ENCODE data around the gene TICRR.

TICRR gene

GRCh38 chr15:89656116-89656815 is 81.0 kb downstream of the TICRR start:
- no peak for DNase-seq

- DNase-seq = no peak
Measured at GRCh38 chr15:89657686-89658200, 82.5 kb downstream of the TICRR start.

- DNase-seq = no peak
Measured at GRCh38 chr15:89659295-89659694, 84.0 kb downstream of the TICRR start.

DNA sequence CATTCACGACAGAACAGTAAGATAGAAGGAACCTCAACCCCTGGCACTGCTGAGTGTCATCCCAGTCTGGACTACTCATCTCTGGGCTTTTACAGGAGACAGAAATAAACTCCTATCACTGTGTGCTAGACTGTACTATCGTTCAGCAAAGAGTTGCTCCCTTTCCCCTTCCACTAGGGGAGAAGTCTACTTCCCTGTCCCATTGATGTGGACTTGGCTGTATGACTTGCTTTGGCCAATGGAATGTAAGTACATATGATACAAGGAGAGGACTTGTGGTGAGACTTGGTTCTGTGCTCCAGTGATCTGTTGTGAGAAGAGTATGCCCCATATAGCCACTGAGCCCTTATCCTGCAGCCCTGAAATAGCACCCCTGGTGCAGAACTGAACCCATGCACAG is 85.3 kb downstream of the TICRR start:
- DNase-seq = no peak

DNA sequence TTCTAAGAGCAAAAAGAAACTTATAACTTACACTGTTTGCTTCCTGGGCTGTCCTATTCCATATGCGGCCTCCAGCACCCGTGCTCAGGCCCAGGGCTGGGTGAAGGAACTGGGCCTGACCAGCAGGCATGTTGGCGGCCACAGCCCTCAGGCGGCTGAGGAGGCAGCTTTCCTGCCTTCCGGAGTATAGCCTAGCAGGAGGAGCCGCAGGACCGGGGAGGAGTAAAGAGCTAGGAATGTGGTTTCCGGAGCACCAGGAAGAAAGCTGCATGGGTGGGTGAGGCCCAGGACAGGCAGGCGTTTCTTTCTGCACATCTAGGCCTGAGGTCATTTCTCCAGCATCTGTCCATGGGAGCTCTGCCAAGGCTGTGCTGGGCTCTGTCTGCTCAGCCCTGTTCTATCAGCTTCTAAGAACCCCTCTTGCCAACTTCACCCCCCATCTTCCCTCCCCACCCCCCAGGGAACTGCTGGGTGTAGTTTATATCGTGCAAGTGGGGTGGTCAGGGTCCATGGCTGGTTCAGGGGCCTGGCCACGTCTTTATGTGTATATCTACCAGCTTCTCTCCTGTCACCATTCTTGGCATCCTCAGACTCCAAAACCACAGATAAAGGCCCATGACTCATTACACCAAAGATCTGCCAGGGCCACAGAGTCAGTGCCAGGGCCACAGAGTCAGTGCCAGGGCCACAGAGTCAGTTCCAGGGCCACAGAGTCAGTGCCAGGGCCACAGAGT is 87.8 kb downstream of the TICRR start:
- no peak for DNase-seq

DNA sequence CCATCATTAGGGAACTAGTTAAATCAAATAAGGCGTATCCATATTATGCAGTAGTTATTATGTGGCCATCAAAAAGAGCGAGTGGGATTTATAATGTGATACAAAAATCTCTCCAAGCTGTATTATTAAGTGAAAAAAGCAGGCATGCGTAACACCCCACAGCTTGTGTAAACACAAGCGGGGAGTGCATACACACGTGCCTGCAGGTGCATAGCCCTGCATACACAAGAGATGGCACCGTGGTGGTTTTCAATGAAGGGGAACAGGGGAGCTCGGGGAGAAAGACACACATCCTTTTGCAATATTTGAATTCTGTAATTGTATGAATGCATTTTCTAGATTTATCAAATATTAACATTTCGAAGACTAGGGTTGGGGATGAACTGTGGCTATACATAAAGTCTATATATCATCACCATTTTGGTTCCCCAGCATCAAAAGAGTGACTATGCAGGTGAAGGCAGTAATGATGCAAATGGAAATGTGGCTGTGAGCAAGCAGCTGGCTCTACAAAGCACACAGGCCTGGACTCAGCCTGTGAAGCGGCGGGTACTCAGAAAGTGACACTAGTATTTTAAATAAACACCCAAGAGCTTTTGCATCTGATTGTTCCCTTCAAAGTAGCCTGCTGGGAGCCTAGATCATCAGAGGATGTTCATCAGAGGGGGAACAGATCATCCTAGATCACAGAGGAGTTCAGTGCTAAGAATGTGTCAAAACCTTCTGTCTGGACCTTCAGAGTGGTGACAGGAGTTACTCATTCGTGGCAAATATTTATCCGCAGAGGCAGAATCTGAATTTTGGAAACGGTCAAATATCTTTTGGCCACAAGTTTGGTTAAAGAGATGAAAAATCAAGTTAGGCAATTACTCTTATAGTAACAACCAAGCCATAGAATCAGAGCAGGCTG is 89.4 kb downstream of the TICRR start:
- no peak for DNase-seq

DNA sequence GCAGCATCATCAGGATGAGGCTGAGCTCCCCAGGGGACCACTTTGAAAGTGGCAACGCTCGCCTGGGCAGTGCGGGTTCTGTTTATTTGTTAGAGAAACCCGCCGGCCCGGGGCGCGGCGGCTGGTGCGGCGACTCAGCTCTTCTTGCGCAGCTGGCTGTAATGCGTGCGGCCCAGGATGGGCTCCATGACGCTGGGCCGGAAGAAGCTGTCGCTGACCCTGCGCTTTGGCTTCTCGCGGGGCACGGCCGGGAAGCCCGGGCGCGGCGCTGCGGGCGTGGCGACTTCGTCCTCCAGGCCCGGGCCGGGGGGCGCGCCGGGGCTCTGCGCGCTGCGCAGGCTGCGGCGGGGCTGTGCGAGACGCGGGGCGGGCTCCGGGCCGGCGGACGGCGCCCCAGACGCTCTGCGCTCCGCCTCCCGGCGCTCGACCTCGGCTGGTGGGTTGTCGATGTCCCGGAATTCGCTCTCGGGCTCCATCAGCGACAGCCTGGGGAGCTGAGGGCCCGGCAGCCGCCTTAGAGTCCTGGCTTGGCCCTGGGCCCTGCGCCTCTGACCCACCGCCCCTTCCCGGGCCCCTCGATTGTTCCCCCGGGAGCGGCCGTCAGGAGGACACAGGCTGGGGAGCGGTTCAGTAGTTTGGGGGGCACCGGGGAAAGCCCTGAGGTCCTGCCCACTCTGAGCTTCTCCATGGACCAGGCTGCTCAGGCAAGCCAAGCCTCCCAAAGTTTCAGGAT is 90.3 kb downstream of the TICRR start:
- no peak for DNase-seq

GRCh38 chr15:89666184-89666857 is 91.1 kb downstream of the TICRR start:
- DNase-seq = no peak

GRCh38 chr15:89666858-89667705 is 91.8 kb downstream of the TICRR start:
- no peak for DNase-seq

- DNase-seq = no peak
Measured at GRCh38 chr15:89667706-89667960, 92.4 kb downstream of the TICRR start.

DNA sequence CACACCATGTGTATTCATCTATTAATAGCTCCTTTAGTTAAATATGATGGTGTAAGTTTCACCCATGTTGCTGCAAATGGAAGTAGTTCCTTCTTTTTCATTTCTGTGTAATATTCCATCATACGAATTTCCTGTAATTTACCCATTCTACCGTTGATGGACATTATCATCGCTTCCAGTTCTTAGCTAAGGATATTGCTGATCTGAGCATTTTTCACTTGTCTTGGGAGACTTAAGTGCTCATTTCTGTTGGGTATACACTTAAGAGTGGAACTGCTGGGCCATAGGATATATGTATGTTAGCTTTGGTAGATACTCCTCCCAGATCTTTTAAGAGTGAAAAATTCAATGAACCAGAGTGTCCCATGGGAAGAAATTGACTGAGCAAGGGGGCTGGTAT is 92.9 kb downstream of the TICRR start:
- no peak for DNase-seq

DNA sequence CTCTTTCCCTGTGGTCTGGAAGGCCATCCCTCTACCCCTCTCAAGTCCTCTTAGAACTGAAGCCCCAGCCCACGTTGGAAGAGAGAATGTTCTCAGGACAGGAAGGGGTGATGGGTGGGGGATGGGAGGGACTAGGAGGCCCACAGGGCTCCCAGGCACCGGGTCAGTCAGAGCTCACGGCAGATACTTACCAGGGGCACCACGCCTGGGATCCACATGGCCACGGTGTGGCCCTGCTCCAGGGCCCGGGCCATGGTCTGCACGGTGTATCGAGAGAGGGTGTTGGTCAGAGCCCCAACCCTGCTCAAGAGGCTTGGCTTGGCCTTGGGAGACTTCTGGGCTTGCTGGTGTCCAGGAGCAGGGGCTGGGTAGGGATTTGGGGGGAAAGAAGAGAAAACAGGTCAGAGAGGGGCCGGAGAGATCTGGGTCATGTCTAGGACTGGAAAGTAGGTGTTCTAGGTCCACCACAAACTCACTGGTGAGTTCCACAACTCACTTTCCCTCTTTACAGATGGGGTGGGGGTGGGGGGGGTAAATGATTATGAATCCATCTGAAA is 94.1 kb downstream of the TICRR start:
- DNase-seq = no peak

GRCh38 chr15:89669941-89670340 is 94.7 kb downstream of the TICRR start:
- no peak for DNase-seq

DNA sequence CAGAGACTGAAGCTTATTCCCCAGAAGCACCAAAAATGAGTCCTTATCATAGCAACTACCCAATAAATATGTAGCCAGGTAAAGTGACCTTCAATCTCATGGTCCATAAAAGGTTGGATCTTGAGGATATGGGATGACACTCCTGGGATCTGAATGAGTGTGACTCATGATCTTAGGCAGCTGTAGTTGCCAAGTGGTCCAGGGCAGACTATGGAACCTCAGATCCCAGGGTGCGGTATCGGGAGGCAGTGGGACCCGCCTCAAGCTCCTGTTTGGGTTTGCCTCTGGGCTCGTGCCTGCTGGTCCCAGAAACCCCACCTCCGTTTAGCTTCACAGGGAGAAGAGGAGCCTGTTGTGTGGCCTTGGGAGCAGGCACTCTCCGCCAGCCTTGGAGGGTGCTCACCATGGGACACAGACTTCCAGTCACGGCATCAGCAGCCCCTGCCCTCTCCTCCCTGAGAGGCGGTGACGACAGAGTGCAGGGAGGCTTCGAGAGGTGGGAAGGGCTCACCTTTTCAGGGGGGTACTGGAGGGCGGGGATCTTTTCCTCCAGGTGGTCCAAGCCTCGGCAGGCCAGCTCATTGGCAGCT is 95.8 kb downstream of the TICRR start:
- DNase-seq = no peak

DNA sequence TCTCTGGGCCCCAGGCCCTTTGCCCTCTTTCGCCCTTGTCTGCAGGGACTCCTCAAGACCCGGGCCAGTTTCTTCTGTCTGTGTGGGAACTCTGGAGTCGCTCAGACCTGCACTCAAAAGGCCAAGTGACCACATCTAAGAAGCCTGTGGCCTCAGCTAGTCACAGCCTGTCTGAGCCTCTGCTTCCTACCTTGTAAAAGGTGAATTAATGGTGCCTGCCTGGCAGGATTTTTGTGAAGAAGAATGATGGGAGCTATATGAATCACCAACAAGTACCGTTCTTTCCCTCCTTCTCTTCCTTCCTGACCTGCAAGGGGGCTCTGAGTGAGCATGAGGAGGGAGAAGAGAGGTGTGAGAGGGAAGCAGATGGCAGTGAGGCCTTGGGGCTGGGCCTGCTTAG is 96.4 kb downstream of the TICRR start:
- no peak for DNase-seq

- DNase-seq = no peak
Measured at GRCh38 chr15:89672221-89673164, 97.2 kb downstream of the TICRR start.

- no peak for DNase-seq
Measured at GRCh38 chr15:89673165-89673512, 97.9 kb downstream of the TICRR start.

GRCh38 chr15:89674526-89674925 is 99.3 kb downstream of the TICRR start:
- no peak for DNase-seq

- no peak for DNase-seq
Measured at GRCh38 chr15:89675606-89676005, 100.3 kb downstream of the TICRR start.

DNA sequence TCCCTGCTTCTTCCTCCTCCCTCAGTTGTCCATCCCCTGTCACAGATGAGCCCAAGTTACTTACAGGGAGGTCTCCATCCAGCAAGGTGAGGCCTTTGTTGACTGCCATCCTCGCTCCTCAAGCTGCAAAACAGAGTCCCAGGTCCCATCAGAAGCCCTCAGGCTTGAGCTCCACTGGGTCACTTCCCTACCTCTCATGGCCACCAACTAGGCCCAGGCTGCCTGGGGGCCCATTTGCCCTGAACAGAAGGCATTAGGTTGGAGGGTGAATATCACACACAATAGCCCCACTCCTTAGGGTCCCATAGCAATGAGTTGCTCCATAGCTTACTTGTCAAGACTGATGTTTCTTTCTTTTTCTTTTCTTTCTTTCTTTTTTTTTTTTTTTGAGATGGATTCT is 102.1 kb downstream of the TICRR start:
- DNase-seq = no peak
